HEK293 (cell line): ENCODE measurements around the gene NINJ2.

ENCODE experiments used
- CTCF ChIA-PET: fragments of 350-600 bp; formaldehyde crosslinking; extraction: SDS; loops from one replicate; lab custom pipeline; 2021; ENCODE audit warnings: antibody characterized with exemption; lab: Yijun Ruan, JAX
- POLR2A ChIA-PET: fragments of 300-600 bp; formaldehyde crosslinking; extraction: SDS; loops from one replicate; lab custom pipeline; 2020; ENCODE audit warnings: antibody characterized with exemption, inconsistent platforms; lab: Yijun Ruan, JAX
- H3K27ac ChIP-seq: fragments of 200-500 bp; sonication (Bioruptor generic); 2 replicates; pipeline ENCODE4 v1.5.1; 2014; ENCODE audit warnings: low read depth, low read length, control low read depth, inconsistent platforms; ENCODE audit errors: extremely low read depth
- H3K36me3 ChIP-seq, 2 experiments: fragments of 200-500 bp in 1 of 2; sonication (Bioruptor generic) in 1 of 2; 1 replicate in 1 of 2; 2 replicates in 1 of 2; pipeline ENCODE4 v1.5.1; 2014 to 2017; ENCODE audit warnings: inconsistent platforms in 2 of 2, low read length in 2 of 2; ENCODE audit not compliant: control insufficient read depth in 2 of 2, insufficient read depth in 1 of 2
- H3K4me1 ChIP-seq: fragments of 200-500 bp; sonication (Bioruptor generic); 2 replicates; pipeline ENCODE4 v1.5.1; 2014; ENCODE audit warnings: mild to moderate bottlenecking, low read length, inconsistent platforms; ENCODE audit not compliant: control insufficient read depth, insufficient read depth
- H3K4me3 ChIP-seq: 2 replicates; pipeline ENCODE4 v1.5.1; 2011; ENCODE audit warnings: low read depth, mild to moderate bottlenecking, control low read depth, low read length, moderate library complexity
- H3K9me3 ChIP-seq: fragments of 200-500 bp; sonication (Bioruptor generic); 2 replicates; pipeline ENCODE4 v1.5.1; 2014; ENCODE audit warnings: low read depth, low read length, inconsistent platforms; ENCODE audit not compliant: control insufficient read depth, insufficient read depth
- KLF16 ChIP-seq: fragments of 450-650 bp; formaldehyde crosslinking; IDR thresholded peaks from 2 replicates; pipeline ENCODE4 v1.5.1; 2017; ENCODE audit warnings: missing biosample characterization, missing genetic modification characterization
- KLF9 ChIP-seq: fragments of 450-650 bp; formaldehyde crosslinking; IDR thresholded peaks from 2 replicates; pipeline ENCODE4 v1.5.1; 2016; ENCODE audit warnings: missing biosample characterization, missing genetic modification characterization, low read depth
- SCRT2 ChIP-seq: fragments of 450-650 bp; formaldehyde crosslinking; IDR thresholded peaks from 2 replicates; pipeline ENCODE4 v1.5.1; 2016; ENCODE audit warnings: missing biosample characterization, missing genetic modification characterization
- SETDB1 ChIP-seq: IDR thresholded peaks from one replicate; pipeline ENCODE4 v1.6.1; 2017; ENCODE audit warnings: mild to moderate bottlenecking, low read length, moderate library complexity, mixed read lengths; ENCODE audit not compliant: insufficient read length
- YY1 ChIP-seq: fragments of 450-650 bp; formaldehyde crosslinking; IDR thresholded peaks from 2 replicates; pipeline ENCODE4 v1.5.1; 2018; ENCODE audit warnings: missing biosample characterization, missing genetic modification characterization
- ZBTB49 ChIP-seq: fragments of 450-650 bp; formaldehyde crosslinking; IDR thresholded peaks from 2 replicates; pipeline ENCODE4 v1.5.1; 2016; ENCODE audit warnings: missing biosample characterization, missing genetic modification characterization, low read depth
- ZFHX2 ChIP-seq: fragments of 450-650 bp; formaldehyde crosslinking; conservative IDR thresholded peaks from 2 replicates; pipeline ENCODE4 v1.5.1; 2016; ENCODE audit warnings: missing biosample characterization, missing genetic modification characterization
- ZNF121 ChIP-seq: fragments of 450-650 bp; formaldehyde crosslinking; IDR thresholded peaks from 2 replicates; pipeline ENCODE4 v1.5.1; 2016; ENCODE audit warnings: missing biosample characterization, missing genetic modification characterization
- ZNF274 ChIP-seq, 2 experiments: fragments of 200-500 bp in 1 of 2; fragments of 450-650 bp in 1 of 2; sonication (Bioruptor generic) in 1 of 2; formaldehyde crosslinking in 1 of 2; IDR thresholded peaks; 2 replicates each; pipeline versions ENCODE4 v1.5.1 to v1.6.1; 2014 to 2016; ENCODE audit warnings: borderline replicate concordance in 1 of 2, inconsistent platforms in 1 of 2, low read length in 1 of 2, missing biosample characterization in 1 of 2, missing genetic modification characterization in 1 of 2
- ZNF433 ChIP-seq: fragments of 450-650 bp; formaldehyde crosslinking; IDR thresholded peaks from 2 replicates; pipeline ENCODE4 v1.5.1; 2016; ENCODE audit warnings: missing biosample characterization, missing genetic modification characterization, low read depth
- ZNF473 ChIP-seq: fragments of 450-650 bp; formaldehyde crosslinking; IDR thresholded peaks from 2 replicates; pipeline ENCODE4 v1.5.1; 2017; ENCODE audit warnings: missing biosample characterization, missing genetic modification characterization
- ZNF529 ChIP-seq: fragments of 450-650 bp; formaldehyde crosslinking; IDR thresholded peaks from 2 replicates; pipeline ENCODE4 v1.5.1; 2017; ENCODE audit warnings: missing genetic modification characterization, missing biosample characterization; ENCODE audit not compliant: insufficient replicate concordance
- ZNF571 ChIP-seq: fragments of 450-650 bp; formaldehyde crosslinking; IDR thresholded peaks from 2 replicates; pipeline ENCODE4 v1.5.0; 2017; ENCODE audit warnings: missing biosample characterization, missing genetic modification characterization
- ZNF596 ChIP-seq: fragments of 450-650 bp; IDR thresholded peaks from 2 replicates; pipeline ENCODE4 v1.5.0; 2018; ENCODE audit warnings: missing biosample characterization, mild to moderate bottlenecking, missing genetic modification characterization, moderate library complexity
- ZNF624 ChIP-seq: fragments of 450-650 bp; formaldehyde crosslinking; IDR thresholded peaks from 2 replicates; pipeline ENCODE4 v1.5.1; 2017; ENCODE audit warnings: missing biosample characterization, missing genetic modification characterization
- ZNF664 ChIP-seq: fragments of 450-650 bp; formaldehyde crosslinking; IDR thresholded peaks from 2 replicates; pipeline ENCODE4 v1.5.1; 2016; ENCODE audit warnings: missing biosample characterization, missing genetic modification characterization
- ZNF747 ChIP-seq: fragments of 450-650 bp; formaldehyde crosslinking; IDR thresholded peaks from 2 replicates; pipeline ENCODE4 v1.5.1; 2016; ENCODE audit warnings: missing biosample characterization, missing genetic modification characterization
- ZNF777 ChIP-seq: fragments of 450-650 bp; formaldehyde crosslinking; IDR thresholded peaks from 2 replicates; pipeline ENCODE4 v1.5.1; 2017; ENCODE audit warnings: missing biosample characterization, missing genetic modification characterization, borderline replicate concordance
- ZSCAN30 ChIP-seq: fragments of 450-650 bp; IDR thresholded peaks from 2 replicates; pipeline ENCODE4 v1.5.1; 2018; ENCODE audit warnings: missing biosample characterization, mild to moderate bottlenecking, missing genetic modification characterization, moderate library complexity
- TF ChIP-seq, protein P1 (sequence below): fragments of 450-650 bp; formaldehyde crosslinking; IDR thresholded peaks from 2 replicates; pipeline ENCODE4 v1.5.1; 2016; ENCODE audit warnings: missing biosample characterization, missing genetic modification characterization
- TF ChIP-seq, protein P2 (sequence below): fragments of 450-650 bp; formaldehyde crosslinking; IDR thresholded peaks from 2 replicates; pipeline ENCODE4 v1.5.1; 2016; ENCODE audit warnings: missing biosample characterization, missing genetic modification characterization
- TF ChIP-seq, protein P3 (sequence below): fragments of 450-650 bp; formaldehyde crosslinking; IDR thresholded peaks from 2 replicates; pipeline ENCODE4 v1.5.1; 2016; ENCODE audit warnings: missing biosample characterization, missing genetic modification characterization
- TF ChIP-seq, protein P4 (sequence below): fragments of 450-650 bp; formaldehyde crosslinking; IDR thresholded peaks from 2 replicates; pipeline ENCODE4 v1.5.1; 2016; ENCODE audit warnings: missing biosample characterization, missing genetic modification characterization

NINJ2 gene

GRCh38 chr12:553216-554000 lies 109.8 kb downstream of the NINJ2 start:
- Histone ChIP-seq H3K4me1 (no peaks in the 10 kb centered on the region), H3K27ac (no peak overlapping the region), H3K9me3 (no peaks in the 10 kb centered on the region), H3K36me3 (peaks cover 0 to 38% of the 10 kb centered on the region in 2 experiments; a peak in 2 of 3 replicates), H3K4me3 (no peak overlapping the region)
- POLR2A ChIA-PET, result no interaction called here
- TF ChIP-seq SCRT2 (tag by site-specific recombination) (0 out of 2 replicates have a peak, but pooled peaks have one; percentile 17), ZNF624 (no peak)
- CTCF ChIA-PET, result interaction anchor here (0.6 to 1.4 kb wide), 6 partner anchors 40 to 1030 kb away, joined by 3 to 10 read pairs (median 4); no protein-coding TSS in a partner anchor

DNA sequence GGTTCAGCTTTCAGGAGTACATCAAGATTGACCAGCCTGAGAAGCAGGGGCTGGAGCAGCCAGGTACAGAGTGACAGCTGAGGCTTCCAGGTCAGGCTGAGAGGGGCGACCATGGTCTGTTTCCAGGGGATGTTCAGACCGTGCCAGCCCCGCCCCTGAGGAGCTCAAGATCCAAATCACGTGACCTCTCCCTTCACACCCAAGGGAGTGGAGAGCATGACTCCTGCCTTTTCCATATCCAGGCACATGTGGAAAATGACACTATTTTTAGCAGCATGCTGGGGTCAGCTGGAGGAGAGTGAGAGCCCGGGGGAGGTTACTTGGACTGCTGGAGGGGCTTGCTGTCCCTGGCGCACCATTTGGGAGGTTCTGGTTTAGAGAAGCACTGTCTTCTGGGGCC lies 110.8 kb downstream of the NINJ2 start:
- Histone ChIP-seq H3K4me1 (no peaks in the 10 kb centered on the region), H3K4me3 (no peak overlapping the region), H3K36me3 (peaks cover 0 to 36% of the 10 kb centered on the region in 2 experiments; a peak in 2 of 3 replicates), H3K9me3 (no peaks in the 10 kb centered on the region), H3K27ac (no peak overlapping the region)
- ChIA-PET POLR2A (no interaction called here), CTCF (interaction anchor here (0.6 to 1.6 kb wide), 4 partner anchors 100 to 1031 kb away, joined by 3 to 5 read pairs (median 3); no protein-coding TSS in a partner anchor)
- TF ChIP-seq SETDB1 (no peak), ZNF433 (tag by site-specific recombination) (no peak), ZNF473 (tag by site-specific recombination) (no peak), ZNF529 (no peak), ZNF596 (no peak), YY1 (no peak)
- TF ChIP-seq, protein P1, sequence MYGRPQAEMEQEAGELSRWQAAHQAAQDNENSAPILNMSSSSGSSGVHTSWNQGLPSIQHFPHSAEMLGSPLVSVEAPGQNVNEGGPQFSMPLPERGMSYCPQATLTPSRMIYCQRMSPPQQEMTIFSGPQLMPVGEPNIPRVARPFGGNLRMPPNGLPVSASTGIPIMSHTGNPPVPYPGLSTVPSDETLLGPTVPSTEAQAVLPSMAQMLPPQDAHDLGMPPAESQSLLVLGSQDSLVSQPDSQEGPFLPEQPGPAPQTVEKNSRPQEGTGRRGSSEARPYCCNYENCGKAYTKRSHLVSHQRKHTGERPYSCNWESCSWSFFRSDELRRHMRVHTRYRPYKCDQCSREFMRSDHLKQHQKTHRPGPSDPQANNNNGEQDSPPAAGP (tag by site-specific recombination), result 0 out of 2 replicates have a peak, but pooled peaks have one; percentile 32

DNA sequence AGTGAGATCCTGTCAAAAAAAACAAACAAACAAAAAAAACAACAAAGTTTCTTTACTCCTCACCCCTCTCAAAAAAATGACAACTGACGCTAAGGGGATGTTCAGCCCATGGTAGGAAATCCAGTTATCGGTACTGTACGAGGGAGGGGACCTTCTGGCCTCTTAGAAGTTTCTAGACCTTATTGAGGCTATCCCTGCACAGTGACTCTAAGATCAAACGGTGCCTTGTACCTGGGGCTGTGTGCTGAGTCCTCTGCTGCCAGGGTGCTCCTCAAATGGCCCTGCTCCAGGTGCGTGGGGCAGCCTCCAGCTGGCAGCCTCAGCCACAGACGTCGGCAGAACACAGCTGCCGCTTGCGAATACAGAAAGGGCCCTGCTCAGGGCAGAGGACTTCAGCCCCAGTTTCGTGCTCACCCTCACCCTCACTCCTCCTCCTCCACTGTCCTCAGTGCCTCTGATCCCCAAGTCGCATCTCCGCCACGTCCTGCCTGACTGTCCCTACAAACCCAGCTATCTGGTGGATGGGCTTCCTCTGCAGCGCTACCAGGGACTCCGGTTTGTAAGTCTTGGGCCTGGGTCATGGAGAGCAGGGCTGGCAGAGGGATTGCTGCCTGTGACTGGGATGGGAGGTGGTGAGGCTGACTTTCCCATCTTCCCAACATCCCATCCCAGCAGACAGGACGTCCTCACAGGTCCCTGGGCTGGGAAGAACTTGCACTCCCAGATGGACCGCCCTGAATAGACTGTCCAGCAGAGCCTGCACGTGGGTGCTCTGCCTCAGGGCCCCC lies 112.6 kb downstream of the NINJ2 start:
- Histone ChIP-seq H3K27ac (no peak overlapping the region), H3K4me1 (no peaks in the 10 kb centered on the region), H3K36me3 (peaks cover 0 to 36% of the 10 kb centered on the region in 2 experiments; a peak in 2 of 3 replicates), H3K9me3 (no peaks in the 10 kb centered on the region), H3K4me3 (no peak overlapping the region)
- CTCF ChIA-PET, result interaction anchor here (0.6 to 1.6 kb wide), 7 partner anchors 27 to 495 kb away, joined by 3 to 6 read pairs (median 3); no protein-coding TSS in a partner anchor
- POLR2A ChIA-PET, result no interaction called here
- TF ChIP-seq ZNF596 (no peak), ZNF121 (tag by site-specific recombination) (no peak), ZNF571 (tag by site-specific recombination) (no peak), ZSCAN30 (tag by site-specific recombination) (no peak), ZFHX2 (tag by site-specific recombination) (no peak), ZNF747 (no peak), ZNF274 (IDR thresholded peaks at IDR 0.05; ENCODE audit: low read length) (no peak), ZNF274 (tag by site-specific recombination; IDR thresholded peaks at IDR 0.05; ENCODE audit: borderline replicate concordance) (no peak), ZNF777 (tag by site-specific recombination) (no peak), ZBTB49 (tag by site-specific recombination) (no peak), KLF9 (tag by site-specific recombination) (no peak), KLF16 (tag by site-specific recombination) (no peak), ZNF664 (no peak)
- TF ChIP-seq, protein P2, sequence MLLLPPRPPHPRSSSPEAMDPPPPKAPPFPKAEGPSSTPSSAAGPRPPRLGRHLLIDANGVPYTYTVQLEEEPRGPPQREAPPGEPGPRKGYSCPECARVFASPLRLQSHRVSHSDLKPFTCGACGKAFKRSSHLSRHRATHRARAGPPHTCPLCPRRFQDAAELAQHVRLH, result no peak
- TF ChIP-seq, protein P3, sequence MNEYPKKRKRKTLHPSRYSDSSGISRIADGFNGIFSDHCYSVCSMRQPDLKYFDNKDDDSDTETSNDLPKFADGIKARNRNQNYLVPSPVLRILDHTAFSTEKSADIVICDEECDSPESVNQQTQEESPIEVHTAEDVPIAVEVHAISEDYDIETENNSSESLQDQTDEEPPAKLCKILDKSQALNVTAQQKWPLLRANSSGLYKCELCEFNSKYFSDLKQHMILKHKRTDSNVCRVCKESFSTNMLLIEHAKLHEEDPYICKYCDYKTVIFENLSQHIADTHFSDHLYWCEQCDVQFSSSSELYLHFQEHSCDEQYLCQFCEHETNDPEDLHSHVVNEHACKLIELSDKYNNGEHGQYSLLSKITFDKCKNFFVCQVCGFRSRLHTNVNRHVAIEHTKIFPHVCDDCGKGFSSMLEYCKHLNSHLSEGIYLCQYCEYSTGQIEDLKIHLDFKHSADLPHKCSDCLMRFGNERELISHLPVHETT (tag by site-specific recombination), result no peak
- TF ChIP-seq, protein P4, sequence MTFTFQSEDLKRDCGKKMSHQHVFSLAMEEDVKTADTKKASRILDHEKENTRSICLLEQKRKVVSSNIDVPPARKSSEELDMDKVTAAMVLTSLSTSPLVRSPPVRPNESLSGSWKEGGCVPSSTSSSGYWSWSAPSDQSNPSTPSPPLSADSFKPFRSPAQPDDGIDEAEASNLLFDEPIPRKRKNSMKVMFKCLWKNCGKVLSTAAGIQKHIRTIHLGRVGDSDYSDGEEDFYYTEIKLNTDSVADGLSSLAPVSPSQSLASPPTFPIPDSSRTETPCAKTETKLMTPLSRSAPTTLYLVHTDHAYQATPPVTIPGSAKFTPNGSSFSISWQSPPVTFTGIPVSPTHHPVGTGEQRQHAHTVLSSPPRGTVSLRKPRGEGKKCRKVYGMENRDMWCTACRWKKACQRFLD (tag by site-specific recombination), result no peak
